ENCODE measurements around the gene CMYA5. TPM values are rescaled to one million over a fixed set of nuclear protein-coding genes. Genes with fewer than 3 reads are reported as not detected.

Gene CMYA5
- total RNA-seq, 1 experiment from 2014 or later = 0.22 TPM

DNA sequence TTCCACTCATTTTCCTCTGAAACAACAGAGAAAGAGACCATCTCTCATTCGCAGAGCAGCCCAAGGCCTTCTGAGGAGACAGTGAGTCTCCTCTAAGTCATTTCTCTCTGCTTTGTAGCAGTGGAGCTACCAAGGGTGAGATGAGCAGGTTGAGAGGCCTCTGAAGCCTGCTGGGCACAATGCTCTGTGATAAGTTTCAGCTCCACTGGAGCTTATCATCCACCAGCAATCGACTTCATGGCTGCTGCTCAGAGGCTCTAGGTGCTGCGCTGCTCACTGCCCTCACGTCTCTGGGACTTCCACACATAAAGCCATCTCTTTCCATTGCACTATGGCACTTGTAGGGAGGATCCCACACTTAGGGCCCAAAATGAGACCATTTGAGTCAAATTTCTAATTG is 96.3 kb downstream of the CMYA5 start (continued):
- TF ChIP-seq, protein P1, sequence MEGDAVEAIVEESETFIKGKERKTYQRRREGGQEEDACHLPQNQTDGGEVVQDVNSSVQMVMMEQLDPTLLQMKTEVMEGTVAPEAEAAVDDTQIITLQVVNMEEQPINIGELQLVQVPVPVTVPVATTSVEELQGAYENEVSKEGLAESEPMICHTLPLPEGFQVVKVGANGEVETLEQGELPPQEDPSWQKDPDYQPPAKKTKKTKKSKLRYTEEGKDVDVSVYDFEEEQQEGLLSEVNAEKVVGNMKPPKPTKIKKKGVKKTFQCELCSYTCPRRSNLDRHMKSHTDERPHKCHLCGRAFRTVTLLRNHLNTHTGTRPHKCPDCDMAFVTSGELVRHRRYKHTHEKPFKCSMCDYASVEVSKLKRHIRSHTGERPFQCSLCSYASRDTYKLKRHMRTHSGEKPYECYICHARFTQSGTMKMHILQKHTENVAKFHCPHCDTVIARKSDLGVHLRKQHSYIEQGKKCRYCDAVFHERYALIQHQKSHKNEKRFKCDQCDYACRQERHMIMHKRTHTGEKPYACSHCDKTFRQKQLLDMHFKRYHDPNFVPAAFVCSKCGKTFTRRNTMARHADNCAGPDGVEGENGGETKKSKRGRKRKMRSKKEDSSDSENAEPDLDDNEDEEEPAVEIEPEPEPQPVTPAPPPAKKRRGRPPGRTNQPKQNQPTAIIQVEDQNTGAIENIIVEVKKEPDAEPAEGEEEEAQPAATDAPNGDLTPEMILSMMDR (IDR thresholded peaks at IDR 0.05 in 2 of 3, conservative IDR thresholded peaks at IDR 0.05 in 1 of 3; ENCODE audit: borderline replicate concordance in 1 of 3, insufficient read depth in 1 of 3, low read depth in 2 of 3, low read length in 2 of 3) = no peak
- TF ChIP-seq SP1 (IDR thresholded peaks at IDR 0.05; ENCODE audit: low read depth) (no peak), SIN3A (IDR thresholded peaks at IDR 0.05; ENCODE audit: low read depth) (no peak), ZFX (IDR thresholded peaks at IDR 0.05) (no peak), POLR2AphosphoS5 (IDR thresholded peaks at IDR 0.05; ENCODE audit: low read depth, low read length) (no peak), ELF1 (IDR thresholded peaks at IDR 0.05; ENCODE audit: borderline replicate concordance, low read depth) (no peak)

DNA sequence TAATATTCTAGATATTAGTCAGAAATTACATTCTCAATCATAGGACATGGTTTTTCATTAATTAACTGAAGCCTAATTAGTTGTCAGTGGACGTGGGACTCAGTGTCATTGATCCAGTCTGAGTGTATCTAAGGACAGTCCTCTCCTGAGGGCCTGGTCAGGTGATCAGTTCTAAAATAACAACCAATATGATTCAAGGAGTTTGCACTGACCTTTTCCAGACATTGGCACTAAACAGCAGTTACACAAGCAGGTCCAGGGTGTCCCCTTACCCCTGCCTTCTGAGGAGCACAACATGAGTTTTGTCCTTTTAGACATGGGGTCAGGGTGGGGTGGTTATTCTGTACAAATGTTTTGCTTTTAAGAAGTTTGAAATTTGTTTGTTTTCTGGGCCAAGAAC is 97.8 kb downstream of the CMYA5 start:
- no peaks in the 10 kb centered on the region for H3K27me3 ChIP-seq (ENCODE audit: insufficient read depth, low read length)
- BruUV-seq (replicated peaks) = no TSS peak
- RAD21 ChIA-PET (ENCODE audit: low non-redundant PET in 1 of 2, low total read pairs in 2 of 2, uncharacterized antibody in 2 of 2, unreplicated experiment in 2 of 2) = no interaction called here
- H3K36me3 ChIP-seq (ENCODE audit: control insufficient read depth in 1 of 2, insufficient read depth in 2 of 2, low read length in 2 of 2) = no peaks in the 10 kb centered on the region
- POLR2A ChIA-PET = no interaction called here
- H3K27ac ChIP-seq (ENCODE audit: low read depth, low read length) = no peak overlapping the region
- no peaks in the 10 kb centered on the region for H3K9me3 ChIP-seq (ENCODE audit: control insufficient read depth in 1 of 2, insufficient read depth in 1 of 2, low read depth in 1 of 2, low read length in 2 of 2)
- intact Hi-C loops (cut with micrococcal nuclease) = no loop called here
- no peaks in the 10 kb centered on the region for H3K79me2 ChIP-seq (ENCODE audit: insufficient read depth, low read length)
- no peaks in the 10 kb centered on the region for H3K4me1 ChIP-seq (ENCODE audit: control insufficient read depth in 1 of 2, insufficient read depth in 2 of 2, low read length in 2 of 2)
- ATAC-seq (no peak), DNase-seq (ENCODE audit: low read depth, low spot score) (no peak)
- H3K4me3 ChIP-seq (replicated peaks in 1 of 2; ENCODE audit: low read depth in 1 of 2, low read length in 2 of 2) = no peak overlapping the region
- no peak overlapping the region for H3K9ac ChIP-seq (ENCODE audit: low read length)
- H3K9me2 ChIP-seq (ENCODE audit: insufficient read depth) = no peaks in the 10 kb centered on the region
- TF ChIP-seq EZH2phosphoT487 (IDR thresholded peaks at IDR 0.05; ENCODE audit: borderline replicate concordance) (no peak), SRF (IDR thresholded peaks at IDR 0.05; ENCODE audit: low read depth) (no peak), ELF1 (IDR thresholded peaks at IDR 0.05; ENCODE audit: borderline replicate concordance, low read depth) (no peak), MAX (IDR thresholded peaks at IDR 0.05) (no peak), ZFX (IDR thresholded peaks at IDR 0.05) (no peak), FOSL1 (IDR thresholded peaks at IDR 0.05; ENCODE audit: low read depth) (no peak), CEBPB (IDR thresholded peaks at IDR 0.05; ENCODE audit: low read depth) (no peak), YY1 (IDR thresholded peaks at IDR 0.05; ENCODE audit: extremely low read depth, insufficient replicate concordance, low read depth, low read length) (no peak), SIN3A (IDR thresholded peaks at IDR 0.05; ENCODE audit: low read depth) (no peak), POLR2AphosphoS5 (IDR thresholded peaks at IDR 0.05; ENCODE audit: low read depth, low read length) (no peak), EGR1 (IDR thresholded peaks at IDR 0.05; ENCODE audit: low read depth) (no peak), ZNF274 (IDR thresholded peaks at IDR 0.05; ENCODE audit: low read depth, low read length) (no peak)
- TF ChIP-seq, protein P1 (IDR thresholded peaks at IDR 0.05 in 2 of 3, conservative IDR thresholded peaks at IDR 0.05 in 1 of 3; ENCODE audit: borderline replicate concordance in 1 of 3, insufficient read depth in 1 of 3, low read depth in 2 of 3, low read length in 2 of 3) = no peak
- H2AFZ ChIP-seq (ENCODE audit: low read depth, low read length, poor library complexity, severe bottlenecking) = no peak overlapping the region
- no peaks in the 10 kb centered on the region for H4K20me1 ChIP-seq (ENCODE audit: insufficient read depth)
- CTCF ChIA-PET = no interaction called here
- H3K4me2 ChIP-seq (ENCODE audit: low read length) = no peak overlapping the region

All from HCT116 (cell line).